ENCODE measurements around the gene HDAC4. TPM values are rescaled to one million over a fixed set of nuclear protein-coding genes. Genes with fewer than 3 reads are reported as not detected.

The HDAC4 gene
- total RNA-seq, 1 donor from 2014 or later, result 34.4 TPM

DNA sequence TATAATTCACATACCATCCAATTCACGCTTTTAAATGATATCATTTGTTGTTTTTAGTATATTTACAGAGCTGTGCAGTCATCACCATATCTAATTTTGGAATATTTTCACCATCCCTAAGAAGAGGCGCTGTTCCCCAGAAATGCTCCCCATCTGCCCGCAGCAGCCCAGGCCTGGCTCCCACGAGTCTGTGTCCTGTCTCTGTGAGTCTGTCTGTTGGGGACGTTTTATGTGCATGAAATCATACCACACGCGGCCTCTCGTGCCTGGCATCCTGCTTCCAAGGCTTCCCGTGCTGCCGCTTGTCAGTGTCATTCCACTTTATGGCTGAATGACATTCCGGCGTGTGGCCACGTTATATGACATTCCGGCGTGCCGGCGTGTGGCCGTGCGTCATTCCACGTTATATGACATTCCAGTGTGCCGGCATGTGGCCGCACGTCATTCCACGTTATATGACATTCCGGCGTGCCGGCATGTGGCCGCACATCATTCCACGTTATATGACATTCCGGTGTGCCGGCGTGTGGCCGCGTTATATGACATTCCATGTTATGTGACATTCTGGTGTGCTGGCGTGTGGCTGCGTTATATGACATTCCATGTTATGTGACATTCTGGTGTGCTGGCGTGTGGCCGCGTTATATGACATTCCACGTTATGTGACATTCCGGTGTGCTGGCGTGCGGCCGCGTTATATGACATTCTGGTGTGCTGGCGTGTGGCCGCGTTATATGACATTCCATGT is 276.5 kb downstream of the HDAC4 start:
- intact Hi-C loops (cut with DNase I), result no loop called here
- DNase-seq (ENCODE audit: low spot score), result no peak

GRCh38 chr2:239122421-239123110 is 278.3 kb downstream of the HDAC4 start:
- no peak for DNase-seq (ENCODE audit: low spot score)
- intact Hi-C loops (cut with DNase I), result no loop called here

GRCh38 chr2:239121600-239122012 is 279.2 kb downstream of the HDAC4 start:
- DNase-seq (ENCODE audit: low spot score), result no peak
- intact Hi-C loops (cut with DNase I), result no loop called here

DNA sequence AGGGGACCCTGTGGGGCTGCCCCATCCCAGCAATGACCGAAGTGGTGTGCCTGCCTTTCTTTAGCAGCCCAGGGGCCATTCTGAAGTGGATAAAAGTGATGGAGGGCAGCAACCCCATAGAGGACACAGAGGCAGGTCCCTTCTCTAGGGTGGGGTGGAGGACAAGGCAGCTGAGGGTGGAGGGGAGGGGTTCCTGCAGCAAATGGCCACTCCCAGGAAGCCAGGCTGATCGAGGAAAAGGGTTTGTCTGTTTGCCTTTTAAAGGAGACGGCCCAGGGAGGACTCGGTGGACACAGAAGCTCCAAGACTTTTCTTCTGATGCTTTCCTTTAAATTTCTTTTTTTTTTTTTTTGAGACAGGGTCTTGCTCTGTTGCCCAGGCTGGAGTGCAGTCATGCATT is 280.2 kb downstream of the HDAC4 start:
- intact Hi-C loops (cut with DNase I), result no loop called here
- DNase-seq (ENCODE audit: low spot score), result no peak

DNA sequence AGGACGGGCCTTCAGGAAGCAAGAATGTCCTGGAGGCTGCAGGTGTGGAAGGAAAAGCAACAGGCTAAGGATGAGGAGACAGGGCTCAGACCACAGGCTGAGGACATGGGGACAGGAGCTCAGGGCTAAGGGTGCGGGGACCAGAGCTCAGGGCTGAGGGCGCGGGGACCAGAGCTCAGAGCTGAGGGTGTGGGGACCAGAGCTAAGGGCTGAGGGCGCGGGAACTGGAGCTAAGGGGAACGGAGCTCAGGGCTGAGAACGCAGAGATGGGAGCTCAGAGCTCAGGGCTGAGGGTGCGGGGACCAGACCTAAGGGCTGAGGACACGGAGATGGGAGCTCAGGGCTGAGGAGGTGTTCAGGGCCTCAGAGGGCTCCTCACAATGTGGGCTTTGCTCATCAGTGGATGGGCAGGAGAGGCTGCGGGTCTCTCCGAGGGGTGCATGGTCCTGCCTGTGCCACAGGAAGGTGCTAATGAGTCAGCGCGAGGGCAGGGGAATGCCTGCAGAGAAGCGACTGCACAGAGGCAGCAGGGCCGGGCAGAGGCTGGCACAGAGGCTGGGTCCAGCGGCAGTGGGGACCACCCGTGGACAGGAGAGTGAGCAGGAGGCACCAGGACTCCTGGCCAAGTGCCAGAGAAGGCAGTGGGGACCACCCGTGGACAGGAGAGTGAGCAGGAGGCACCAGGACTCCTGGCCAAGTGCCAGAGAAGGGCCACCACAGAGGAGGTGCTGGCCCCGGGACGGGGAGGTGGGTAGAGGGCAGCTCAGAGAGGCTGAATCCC is 281.3 kb downstream of the HDAC4 start:
- intact Hi-C loops (cut with DNase I), result no loop called here
- no peak for DNase-seq (ENCODE audit: low spot score)

DNA sequence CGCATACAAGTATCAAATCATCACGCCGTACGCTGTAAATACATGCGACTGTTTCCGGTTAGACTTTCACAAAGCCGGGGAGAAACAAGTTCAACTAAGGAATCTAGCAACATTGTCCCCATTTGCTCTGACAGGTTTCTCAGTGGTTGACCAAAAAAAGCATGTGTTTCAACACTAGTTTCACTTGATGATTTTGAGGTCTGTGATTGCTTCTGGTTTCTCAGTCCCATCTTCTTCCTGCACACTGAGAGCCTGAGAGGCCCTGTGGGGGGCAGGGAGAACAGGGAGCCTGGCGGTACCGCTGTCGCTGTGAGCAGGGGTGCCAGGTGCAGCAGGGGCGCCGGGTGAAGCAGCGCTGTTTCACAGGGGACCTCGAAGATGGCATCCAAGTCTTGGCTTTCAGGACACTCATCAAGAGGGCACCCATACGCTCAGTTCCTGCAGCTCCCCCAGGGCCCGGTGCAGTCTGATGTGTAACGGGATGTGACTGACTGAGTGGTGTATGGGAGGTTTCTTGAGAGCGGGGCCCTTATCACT is 282.1 kb downstream of the HDAC4 start:
- no peak for DNase-seq (ENCODE audit: low spot score)
- intact Hi-C loops (cut with DNase I), result no loop called here

DNA sequence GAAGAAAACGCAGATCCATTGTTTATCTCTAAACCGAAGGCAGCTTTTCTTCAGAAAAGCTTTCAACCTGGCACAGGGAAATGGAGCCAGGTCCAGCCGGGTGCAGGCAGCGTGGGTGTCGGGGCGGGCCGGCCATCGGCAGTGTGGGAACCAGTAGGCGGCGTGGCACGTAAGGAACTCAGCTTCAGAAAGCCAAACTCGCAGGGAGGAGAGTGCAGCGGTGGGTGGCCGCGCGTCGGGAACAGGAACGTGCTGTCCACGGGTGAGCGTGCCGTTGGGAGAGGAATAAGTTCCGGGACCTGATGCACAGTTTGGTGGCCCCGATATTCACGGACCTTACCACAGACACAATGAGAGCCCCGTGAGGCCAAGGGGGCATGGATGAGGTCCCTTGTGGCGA is 282.6 kb downstream of the HDAC4 start:
- no peak for DNase-seq (ENCODE audit: low spot score)
- intact Hi-C loops (cut with DNase I), result no loop called here

DNA sequence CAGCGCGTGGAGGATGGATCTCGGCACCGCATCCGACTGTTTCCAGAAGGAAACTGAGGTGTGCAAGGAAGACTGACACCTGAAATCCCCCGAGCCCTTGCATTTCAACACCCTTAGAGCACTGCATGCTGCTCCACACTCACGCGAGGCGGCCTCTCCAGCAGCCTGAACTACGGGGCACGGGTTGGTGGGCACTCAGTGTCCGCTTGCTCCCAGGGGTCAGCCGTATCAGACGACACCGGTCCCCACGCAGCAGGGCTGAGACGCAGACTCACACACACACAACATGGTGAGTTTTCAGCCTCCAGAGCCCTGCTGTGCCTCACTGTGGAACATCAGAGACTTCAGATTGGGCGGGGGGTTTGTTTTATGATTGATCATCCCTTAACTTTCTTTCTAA is 283.0 kb downstream of the HDAC4 start:
- DNase-seq (ENCODE audit: low spot score), result no peak
- intact Hi-C loops (cut with DNase I), result no loop called here

- intact Hi-C loops (cut with DNase I), result no loop called here
- no peak for DNase-seq (ENCODE audit: low spot score)
These were observed 284.2 kb downstream of the HDAC4 start for GRCh38 chr2:239116456-239117246.

GRCh38 chr2:239115616-239116015 is 285.2 kb downstream of the HDAC4 start:
- DNase-seq (ENCODE audit: low spot score), result no peak

GRCh38 chr2:239114616-239115265 is 286.1 kb downstream of the HDAC4 start:
- no peak for DNase-seq (ENCODE audit: low spot score)
- intact Hi-C loops (cut with DNase I), result no loop called here

More at GRCh38 chr2:239115616-239116015, 285.2 kb downstream of the HDAC4 start:
- intact Hi-C loops (cut with DNase I), result no loop called here

- no peak for DNase-seq (ENCODE audit: low spot score)
These were observed 286.7 kb downstream of the HDAC4 start for GRCh38 chr2:239114119-239114581.

GRCh38 chr2:239113615-239114014 is 287.2 kb downstream of the HDAC4 start:
- no peak for DNase-seq (ENCODE audit: low spot score)
- intact Hi-C loops (cut with DNase I), result no loop called here

More at GRCh38 chr2:239114119-239114581, 286.7 kb downstream of the HDAC4 start:
- intact Hi-C loops (cut with DNase I), result no loop called here

- no peak for DNase-seq (ENCODE audit: low spot score)
- intact Hi-C loops (cut with DNase I), result no loop called here
These were observed 287.6 kb downstream of the HDAC4 start for GRCh38 chr2:239113171-239113570.

- DNase-seq (ENCODE audit: low spot score), result no peak
- intact Hi-C loops (cut with DNase I), result no loop called here
These were observed 288.6 kb downstream of the HDAC4 start for GRCh38 chr2:239112127-239112774.

DNA sequence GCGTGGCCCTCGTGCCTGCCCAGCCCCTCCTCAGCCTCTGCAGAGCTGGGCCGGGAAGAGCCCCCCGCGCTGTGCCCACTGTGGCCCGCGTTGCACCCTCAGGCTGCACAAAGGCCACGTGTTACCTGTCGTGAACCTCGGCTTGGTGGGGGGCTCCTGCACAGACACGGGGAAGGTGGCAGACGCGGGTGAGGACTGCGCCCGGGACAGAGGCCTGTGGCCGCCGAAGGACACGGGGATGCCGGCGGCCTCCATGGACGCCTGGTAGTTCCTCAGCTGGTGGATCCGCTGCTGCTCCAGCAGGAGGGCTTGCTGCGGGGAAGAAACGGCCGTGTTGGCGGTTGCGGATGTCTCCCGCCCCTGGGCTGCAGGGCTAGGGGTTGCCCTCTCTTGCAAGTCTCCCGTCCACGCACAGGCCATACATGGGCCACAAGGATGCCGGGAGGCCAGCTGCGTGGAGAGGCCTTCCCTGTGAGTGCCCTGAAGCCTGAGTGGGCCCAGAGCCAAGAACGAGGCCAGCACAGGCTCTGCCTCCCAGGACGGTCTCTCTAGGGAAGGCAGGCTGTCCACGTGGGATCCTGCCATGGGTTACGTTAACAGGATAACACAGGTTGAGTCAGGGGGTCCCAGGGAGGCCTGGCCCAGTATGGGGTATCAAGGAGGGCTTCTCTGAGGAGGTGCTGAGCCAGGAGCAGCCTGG is 289.3 kb downstream of the HDAC4 start:
- no peak for DNase-seq (ENCODE audit: low spot score)
- intact Hi-C loops (cut with DNase I), result no loop called here

- no peak for DNase-seq (ENCODE audit: low spot score)
These were observed 290.2 kb downstream of the HDAC4 start for GRCh38 chr2:239110595-239111048.

More at GRCh38 chr2:239110595-239111048, 290.2 kb downstream of the HDAC4 start:
- intact Hi-C loops (cut with DNase I), result no loop called here
